Activated CD8-positive, alpha-beta memory T cell treated with anti-CD3 and anti-CD28 coated beads, Interleukin-2, amount 50 U/mL, for 48 hours (primary cell): ENCODE measurements around the gene SERPINE2.
"Not testable (repeated sequence)": the region's sequence is repeated elsewhere in the genome, so short reads cannot be mapped to it uniquely, and the experiment has no call there.

Source experiments
- DNase-seq: peaks from one replicate; pipeline ENCODE4 v3.0.0-alpha.2; 2020

The SERPINE2 gene

DNA sequence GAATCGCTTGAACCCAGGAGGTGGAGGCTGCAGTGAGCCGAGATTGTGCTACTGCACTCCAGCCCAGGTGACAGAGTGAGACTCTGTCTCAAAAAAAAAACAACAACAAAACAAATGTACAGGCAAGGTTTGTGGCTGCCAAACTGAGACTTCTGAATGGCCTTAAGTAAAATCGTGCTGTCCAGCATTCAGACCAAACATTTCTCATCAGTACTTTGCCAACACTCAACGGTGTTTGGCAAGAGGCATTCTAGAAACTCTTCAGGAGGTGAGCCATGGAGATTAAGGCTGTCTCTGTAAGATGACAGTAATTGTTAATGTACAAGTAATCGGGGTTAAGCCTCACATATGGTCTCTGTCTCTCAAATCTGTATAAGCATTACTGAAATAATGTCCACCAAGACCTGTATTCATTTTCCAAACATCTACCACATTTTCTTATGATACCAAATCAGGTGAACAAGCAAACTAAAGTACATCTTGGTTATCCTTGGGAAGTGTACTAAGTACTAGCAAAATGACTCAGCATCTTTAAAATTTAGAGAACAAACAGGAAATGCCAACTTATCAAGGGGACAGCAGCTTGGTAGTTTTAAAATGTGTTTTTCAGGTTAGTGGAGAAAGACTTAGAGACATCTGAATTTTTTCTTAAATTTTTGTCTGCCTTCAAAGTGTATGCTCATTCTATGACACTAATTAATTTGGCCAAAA is 29.3 kb downstream of the SERPINE2 start:
- no peak for DNase-seq

DNA sequence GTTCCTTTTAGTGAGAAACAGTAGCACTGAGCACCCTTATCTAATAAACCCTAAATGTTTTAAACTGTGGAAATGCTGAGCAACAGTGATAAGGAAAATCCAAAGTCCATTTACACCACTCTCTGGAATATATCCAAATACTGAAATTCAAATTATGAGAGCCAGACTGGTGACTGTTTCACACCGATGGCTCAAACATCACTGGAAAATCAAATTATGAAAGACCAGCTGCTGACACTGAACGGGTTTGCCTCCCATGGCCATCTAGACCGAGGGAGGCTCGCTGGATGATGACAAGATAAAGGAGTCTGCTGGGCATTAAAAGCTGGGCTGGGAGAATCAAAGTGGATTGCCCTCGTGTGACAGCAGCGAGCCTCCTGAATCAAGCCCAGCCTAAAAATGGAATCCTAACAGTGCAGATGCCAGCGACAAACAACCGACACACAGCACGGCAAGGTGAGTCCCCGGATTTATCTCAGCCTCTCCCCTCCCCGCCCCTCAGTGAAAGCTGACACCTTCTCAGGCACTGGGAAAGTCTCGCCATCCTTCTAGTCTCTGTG is 30.3 kb downstream of the SERPINE2 start:
- DNase-seq, result no peak

DNA sequence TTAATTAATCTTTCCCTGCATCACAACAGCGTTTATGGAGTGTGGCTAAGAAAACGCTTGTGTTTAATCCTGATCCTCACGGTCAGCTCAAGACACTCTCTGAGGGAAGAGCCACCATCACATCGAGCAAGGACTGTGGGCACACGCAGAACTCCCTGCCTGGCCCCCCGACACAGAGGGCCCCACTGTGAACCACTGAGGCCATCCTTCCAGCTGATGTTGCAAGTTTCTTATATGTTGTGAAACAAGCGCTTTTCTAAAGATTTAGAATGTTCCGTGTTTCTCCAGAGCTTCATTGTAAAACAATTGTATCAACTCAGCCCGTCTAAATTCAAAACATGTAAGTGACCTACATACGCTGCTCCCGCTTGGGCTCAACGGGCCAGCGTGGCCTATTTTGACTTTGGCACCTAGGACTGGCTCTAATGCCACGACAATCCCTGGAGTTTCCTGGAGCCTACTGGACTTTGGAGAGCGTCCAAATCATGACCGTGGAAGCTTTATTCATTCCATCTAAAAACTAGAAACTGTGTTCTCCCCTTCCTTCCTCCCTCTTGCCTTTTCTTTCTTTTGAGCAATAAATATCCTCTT is 34.9 kb downstream of the SERPINE2 start:
- DNase-seq, result no peak

DNA sequence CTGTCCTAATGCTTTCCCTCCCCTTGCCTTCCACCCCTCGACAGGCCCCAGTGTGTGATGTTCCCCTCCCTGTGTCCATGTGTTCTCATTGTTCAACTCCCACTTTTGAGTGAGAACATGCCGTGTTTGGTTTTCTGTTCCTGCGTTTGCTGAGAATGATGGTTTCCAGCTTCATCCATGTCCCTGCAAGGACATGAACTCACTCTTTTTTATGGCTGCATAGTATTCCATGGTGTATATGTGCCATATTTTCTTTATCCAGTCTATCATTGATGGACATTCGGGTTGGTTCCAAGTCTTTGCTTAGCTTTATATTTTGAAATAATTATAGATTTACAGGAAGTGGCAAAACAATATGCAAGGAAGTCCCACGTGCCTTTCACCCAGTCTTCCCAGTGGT is 38.4 kb downstream of the SERPINE2 start:
- DNase-seq, result not testable (repeated sequence)

DNA sequence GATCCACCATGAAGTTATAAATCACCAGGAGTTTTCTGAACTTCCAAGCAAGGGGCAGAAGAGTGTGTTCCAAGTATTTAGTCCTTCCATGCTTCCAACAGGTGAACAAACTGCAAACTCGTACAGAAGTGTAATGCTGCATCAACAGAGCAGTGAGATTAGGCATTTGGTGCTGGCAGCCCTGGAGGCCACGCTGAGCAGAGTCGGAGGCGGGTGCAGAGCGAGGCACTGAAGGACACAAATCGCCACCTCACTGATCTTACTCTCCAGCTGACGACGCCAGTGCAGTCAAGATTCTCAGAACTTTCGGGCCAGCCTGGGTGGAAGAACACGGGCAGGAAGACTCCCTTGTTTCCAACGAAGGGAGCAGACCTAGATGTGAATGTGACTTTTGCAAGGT is 39.2 kb downstream of the SERPINE2 start:
- DNase-seq, result no peak

DNA sequence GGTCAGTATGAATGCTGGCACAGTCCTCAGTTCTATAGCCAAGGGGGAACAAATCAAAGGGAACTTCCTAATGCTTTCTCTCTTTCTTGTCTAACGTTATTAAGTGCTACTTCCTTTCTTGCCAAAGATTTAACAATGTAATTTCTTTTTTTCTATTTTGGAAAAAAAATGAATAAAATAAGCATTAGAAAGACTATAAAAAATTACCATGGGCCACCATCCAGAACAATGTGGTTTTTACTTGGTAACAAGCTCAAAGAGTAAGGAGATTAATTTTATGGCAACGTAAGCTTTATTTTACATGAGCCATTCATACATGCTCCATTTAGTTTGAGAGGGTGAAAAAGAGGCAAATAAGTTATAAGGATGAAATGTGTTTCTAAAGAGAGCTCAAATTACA is 40.1 kb downstream of the SERPINE2 start:
- DNase-seq, result no peak

DNA sequence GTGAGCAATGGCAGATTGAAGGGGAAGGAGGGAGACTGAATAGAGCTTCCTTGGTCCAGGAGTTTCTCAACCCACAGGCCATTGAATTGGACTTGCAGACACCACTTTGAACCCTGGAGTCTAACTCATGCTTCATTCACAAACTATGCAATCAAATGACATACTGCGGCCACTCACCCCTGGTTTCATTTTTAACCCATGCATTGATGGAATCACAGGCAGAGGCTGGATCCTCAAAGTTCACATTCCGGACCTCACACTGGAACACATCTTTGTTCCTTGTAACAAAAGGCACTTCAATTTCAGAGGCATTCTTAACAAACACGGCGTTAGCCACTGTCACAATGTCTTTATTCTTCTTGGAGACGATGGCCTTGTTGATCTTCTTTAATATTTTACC is 41.1 kb downstream of the SERPINE2 start:
- no peak for DNase-seq

DNA sequence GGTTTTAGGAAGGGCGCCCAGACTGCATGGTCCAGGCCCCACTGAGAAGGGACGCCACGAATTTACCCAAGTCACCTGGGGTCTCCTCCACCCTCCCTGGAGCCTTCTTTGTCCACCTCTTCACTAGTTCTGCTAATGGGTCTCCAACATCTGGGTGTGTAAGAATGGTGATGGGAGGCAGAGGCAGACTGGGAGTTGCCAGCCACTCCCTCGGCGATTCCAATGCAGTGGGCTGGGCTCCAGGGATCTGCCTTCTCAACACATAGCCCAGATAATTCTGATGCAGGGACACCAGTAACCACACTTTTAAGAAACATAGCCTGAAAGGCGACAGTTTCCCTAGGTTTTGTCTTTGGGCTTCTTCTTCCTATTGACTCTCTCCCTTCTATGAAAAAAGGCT is 42.7 kb downstream of the SERPINE2 start:
- DNase-seq, result no peak

DNA sequence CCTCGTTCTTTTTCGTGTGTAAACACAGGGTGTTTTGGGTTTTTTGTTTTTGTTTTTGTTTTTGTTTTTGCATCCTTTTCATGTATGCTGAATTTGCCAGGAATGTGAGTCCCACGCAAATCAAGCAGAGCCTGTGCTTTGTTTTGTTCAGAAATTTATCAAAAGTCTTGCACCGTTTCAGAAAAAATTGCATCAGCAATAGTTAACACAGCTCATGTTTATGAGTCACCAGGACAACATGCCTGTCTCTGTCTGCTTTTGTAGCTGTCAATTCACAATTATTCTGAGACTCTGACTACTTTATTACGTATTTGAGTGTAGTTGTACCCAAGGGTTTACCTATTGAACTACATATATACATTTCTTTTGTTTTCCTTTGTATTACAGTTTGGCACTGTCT is 43.5 kb downstream of the SERPINE2 start:
- DNase-seq, result no peak

DNA sequence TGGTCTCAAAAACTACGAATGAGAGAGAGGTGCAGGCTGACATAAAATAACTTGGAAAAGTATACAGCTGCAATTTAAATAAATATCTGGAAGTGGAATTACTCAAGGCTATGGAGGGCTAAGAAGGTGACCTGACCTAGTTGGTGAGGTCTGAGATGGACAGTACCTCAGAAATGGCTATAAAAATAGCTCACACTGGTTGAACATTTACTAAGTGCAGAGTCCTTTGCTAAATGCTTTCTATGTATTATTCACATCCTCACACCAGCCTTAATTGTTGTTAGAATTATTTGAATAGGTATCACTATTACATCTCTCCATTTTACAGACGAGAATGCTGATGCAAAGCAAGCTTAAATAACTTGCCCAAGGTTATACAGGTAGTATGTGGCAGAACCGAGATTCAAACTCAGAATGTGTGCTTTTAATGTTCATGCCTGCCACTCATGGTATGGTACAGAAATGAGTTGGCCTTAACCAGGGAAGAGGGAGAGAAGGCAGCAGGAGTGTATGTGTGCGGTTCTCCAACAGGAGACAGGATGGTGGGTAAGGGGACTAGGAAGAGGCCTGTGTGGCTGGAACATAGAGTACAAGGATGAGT is 44.4 kb downstream of the SERPINE2 start:
- DNase-seq, result no peak

DNA sequence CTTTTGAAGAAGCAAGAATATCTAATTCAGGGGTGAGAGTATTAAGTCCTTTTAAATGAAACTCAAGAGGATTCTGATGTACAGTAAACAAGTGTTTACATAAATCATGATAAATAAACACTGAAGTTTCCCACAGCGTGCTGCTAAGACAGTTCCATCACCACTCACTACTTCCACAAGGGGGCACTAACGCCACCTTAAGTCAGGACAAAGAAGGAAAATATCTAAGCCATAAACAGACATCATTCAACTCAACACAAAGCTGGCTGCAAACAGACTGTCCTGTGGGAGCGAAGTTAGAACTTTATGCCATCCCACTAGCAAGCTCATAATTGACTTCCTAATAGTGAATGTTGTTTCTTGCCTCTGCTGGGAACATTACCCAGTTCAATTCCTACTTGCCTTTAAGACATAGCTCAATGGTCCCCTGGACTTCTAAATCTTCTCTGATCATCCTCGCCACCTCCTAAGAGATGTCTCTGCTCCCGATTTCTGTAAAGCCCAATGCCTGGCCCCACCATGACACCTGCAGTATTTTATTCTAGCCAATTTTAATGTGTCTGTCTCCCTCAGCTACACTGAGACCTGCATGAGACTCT is 45.4 kb downstream of the SERPINE2 start:
- no peak for DNase-seq

DNA sequence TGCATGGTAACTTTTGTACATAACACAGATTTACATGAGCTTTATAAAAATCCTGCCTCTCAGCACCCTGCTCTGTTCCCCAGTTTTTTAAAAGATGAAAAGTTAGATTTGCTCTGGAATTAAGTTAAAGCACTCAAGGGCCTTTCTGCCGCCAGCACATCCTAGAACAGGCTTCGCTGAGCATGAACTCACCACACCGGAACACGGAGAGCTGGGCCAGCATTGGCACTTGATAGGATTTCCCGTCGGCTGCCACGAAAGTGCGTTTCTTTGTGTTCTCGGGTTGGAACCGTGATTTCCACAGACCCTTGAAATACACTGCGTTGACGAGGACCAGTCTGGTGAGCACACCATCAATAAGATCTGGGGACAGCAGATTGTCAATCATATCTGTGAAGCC is 47.5 kb downstream of the SERPINE2 start:
- no peak for DNase-seq

DNA sequence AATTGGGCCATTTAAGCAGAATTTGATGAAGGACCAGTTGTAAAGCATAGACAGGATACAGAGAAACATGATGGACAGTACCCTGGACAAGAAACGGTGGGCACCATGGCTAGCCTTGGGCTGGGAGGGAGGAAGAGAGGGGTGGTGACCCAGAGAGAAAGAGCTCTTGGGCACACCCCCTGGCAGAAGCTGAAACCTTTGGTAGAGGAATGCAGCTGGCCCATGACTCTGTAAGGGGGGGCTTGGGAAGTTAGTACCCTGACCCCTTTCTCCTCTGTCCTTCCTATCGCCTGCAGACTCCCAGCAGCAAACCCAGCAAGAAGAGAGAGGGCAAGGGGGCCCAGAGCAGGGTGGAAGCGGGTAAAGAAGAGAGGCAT is 49.2 kb downstream of the SERPINE2 start:
- DNase-seq, result no peak

DNA sequence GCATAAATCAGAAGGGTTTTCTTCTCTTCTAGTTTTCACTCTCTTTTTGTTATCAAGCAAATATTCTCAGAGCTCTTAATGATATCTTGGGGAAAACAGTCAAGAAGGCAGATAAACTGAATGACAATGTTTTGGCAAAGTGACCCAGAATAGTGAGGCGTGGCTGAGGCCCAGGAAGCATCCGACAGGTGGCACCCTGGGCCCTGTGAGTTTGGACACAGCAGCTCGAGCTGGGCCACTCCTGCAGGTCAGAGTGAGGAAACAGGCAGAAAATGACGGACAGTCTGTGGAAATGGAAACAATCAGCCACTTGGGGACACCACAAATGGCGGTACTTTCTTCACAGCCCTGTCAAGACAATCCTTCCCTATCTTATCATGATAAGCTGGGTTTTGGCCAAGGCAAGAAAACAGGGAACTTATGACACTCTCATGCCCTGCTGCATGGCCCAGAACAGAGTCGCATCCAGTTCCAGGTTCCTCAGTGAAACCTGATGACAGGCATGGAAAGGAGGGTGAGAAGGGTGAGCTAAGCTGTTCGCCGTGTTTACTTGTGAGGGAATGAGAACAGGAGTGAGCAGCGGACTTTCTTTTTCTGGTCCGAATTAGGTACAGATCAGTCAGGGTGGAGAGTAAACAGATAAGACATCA is 49.8 kb downstream of the SERPINE2 start:
- no peak for DNase-seq

DNA sequence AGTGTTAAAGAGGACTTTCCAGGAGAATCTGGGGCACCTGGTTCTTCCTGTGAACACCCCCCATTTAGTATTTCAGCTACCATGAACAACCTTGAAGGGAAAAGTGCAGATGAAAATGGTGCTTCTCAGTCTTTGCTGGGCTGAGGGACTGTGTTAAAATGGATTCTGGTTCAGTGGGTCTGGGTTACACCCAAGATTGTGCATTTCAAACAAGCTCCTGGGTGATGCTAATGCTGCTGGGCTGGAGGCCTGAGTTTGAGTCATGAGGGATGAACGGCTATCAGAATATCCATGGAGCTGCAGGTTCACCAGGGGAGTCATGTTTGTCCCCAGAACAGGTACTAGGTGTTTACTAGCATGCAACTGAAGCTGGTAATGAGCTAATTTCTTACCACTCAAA is 57.8 kb downstream of the SERPINE2 start:
- DNase-seq, result no peak

DNA sequence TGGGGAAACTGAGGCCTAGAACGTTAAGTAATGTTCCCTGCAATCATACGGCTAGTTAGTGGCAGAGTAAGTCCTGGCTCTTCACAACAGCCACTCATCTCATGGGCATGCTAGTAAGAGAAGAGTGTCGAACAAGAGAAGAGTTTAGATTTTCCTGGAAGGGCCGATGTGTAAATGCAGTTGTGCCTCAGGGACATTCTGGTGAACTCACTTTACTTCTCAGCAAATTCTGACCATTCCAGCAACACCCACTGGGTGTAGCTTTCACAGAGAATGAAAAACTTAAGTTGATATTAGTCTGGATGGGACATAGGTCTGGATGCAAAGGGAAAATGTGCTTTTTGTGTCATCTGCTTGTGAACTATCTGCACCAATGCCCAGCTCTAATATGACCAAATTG is 58.3 kb downstream of the SERPINE2 start:
- no peak for DNase-seq

DNA sequence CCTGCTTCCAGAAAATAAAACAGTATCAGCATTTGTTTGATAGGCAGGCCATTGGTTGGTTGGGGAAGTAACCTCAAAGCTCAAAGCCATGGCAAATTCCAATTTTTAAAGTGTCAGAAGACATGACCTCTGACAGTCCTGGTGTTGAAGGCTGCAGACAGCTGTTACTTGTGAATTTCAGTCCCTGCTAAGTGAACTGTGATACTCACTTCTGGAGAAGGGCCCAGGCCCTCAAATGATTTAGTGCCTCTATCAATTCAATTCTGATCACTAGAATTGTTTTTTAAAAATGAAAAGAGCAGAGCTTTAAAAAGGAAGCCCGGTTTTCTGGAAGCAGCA is 58.7 kb downstream of the SERPINE2 start:
- no peak for DNase-seq

DNA sequence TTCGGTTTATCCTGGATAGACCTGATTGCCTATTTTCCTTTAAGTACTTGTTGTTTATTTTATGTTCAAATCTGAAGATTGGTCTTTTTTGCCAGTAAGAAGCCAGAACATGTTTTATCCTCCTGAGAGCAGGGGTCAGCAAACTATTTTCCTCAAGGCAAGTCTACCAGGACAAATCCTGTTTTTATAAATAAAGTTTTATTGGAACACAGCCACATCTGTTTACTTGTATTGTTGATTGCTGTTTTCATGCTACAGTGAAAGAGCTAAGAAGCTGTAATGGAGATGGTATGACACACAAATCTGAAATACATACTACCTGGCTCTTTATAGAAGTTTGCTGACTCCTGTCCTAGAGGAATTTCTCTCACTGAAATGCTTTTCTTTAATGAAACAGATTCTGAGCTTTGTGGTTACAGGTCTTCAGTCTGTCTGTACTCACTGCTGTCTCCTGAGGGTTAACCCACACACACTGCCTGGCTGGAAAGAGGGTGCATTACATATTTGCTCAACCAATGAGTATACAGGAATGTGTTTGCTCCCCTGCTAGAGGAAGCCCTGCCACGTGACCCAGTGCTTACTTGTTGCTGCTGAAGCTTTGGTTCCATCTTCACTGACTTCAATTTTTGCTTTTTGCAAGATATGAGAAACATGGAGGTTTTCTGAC is 59.2 kb downstream of the SERPINE2 start:
- no peak for DNase-seq

DNA sequence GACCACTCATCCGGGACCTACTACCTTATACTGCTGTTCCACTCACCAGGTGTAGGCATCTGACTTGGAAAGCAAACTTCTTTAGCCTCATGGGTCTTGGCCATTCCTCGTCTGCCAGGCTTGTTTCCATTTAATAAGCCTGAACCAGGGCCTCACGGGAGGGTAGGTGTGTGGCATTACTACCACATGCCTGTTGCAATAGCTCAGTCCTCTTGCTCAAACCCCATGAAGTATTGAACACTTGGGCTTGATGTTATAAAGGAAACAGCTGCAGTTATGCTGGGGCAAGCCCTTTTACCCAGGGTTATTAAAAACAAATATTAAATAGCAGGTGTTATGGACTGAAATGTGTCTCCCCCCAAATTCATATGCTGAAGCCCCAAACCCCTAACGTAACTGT is 60.6 kb downstream of the SERPINE2 start:
- DNase-seq, result no peak

DNA sequence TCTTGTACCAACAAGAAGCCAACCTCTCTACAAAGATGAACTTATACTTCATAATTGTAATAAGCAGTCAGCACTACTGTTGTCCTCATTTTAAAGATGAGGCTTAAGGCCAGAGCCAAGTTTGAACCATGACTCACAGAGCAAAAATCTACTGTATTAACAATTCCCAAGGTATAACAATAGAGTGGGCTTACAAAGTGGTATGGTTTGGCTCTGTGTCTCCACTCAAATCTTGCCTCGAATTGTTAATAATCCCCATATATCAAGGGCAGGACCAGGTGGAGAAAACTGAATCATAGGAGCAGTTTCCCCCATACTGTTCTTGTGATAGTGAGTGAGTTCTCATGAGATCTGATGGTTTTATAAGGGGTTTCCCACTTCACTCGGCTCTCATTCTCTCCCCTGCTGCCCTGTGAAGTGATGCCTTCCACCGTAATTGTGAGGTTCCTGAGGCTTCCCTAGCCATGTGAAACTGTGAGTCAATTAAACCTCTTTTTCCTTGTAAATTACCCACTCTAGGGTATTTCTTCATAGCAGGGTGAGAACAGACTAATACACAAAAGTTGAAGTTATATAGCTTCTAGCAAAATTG is 62.4 kb downstream of the SERPINE2 start:
- no peak for DNase-seq

DNA sequence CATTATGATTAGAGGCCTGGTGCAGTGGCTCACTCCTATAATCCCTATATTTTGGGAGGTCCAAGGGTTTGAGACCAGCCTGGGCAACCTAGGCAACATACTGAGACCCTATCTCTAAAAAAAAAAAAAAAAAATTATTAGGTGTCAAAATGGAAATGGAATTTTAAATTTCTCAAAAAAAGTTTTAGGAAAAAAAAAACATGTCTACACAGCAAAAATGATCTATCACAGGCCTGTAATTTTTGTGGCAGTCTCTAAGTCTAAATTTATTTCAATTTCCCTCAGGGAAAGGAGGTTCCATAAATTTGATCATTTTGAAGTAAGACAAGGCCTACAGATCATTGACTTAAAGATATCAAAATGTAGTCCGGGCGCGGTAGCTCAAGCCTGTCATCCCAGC is 65.5 kb downstream of the SERPINE2 start:
- DNase-seq, result no peak

DNA sequence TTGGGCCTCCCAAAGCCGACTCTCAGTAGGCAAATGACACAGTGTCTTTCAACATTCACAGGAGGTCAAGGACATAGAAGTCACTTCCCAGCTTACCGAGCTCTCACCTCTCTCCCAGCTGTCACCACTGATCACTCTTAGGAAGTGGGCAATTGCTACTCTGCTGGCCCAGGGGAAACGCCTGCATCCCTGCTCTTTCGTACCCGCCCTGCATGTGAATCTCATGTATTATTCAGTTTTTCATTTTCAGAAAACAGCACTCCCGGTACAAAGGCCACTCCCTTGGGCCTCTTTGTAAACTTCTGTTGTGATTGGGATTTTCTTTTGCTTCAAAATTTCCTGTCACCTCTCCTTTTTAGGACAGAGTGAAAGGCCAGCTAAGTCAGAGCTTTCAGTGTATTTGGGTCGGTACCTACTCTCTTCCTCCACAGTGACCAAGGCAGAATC is 66.4 kb downstream of the SERPINE2 start:
- DNase-seq, result no peak

DNA sequence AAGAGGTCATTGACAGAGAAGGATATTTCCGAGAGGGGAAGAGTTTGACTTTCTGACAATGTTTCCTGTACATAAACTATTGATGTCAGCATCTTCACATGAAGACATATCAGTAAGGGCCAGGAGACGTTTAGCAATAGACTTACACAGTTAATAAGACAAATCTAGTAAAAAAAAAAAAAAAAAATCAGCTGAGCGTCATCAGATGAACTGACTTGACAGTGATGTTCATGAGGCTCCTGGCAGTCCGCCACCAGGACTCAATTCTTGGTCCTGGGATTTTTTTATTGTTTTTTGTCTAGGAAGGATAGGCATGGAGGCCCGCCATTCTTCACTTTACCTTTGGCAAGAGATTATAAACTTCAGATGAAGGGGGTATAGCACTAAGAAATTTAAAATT is 67.4 kb downstream of the SERPINE2 start:
- no peak for DNase-seq
